GM18870 (cell line): Measurements from ENCODE around the gene BACH1.
A peak's percentile ranks its signal among the peaks of the same experiment; 100 is the strongest.

Experiments
- ATAC-seq: cut with Tn5 transposase; IDR thresholded peaks from one replicate; pipeline ENCODE4 v1.9.1; 2021; ENCODE audit warnings: moderate library complexity; ENCODE audit not compliant: unreplicated experiment

BACH1 gene

GRCh38 chr21:29290240-29290639 is 8.5 kb upstream of the BACH1 start:
- ATAC-seq = no peak

- ATAC-seq = peak; percentile 83
Observed at GRCh38 chr21:29293495-29293894, 5.2 kb upstream of the BACH1 start.

- no peak for ATAC-seq
Observed at GRCh38 chr21:29295066-29295650, 3.6 kb upstream of the BACH1 start.

- ATAC-seq = no peak
Observed at GRCh38 chr21:29296446-29296845, 2.3 kb upstream of the BACH1 start.

- no peak for ATAC-seq
Observed at GRCh38 chr21:29297483-29298347, 1.0 kb upstream of the BACH1 start.

- no peak for ATAC-seq
Observed at GRCh38 chr21:29299046-29299915, 559 bp downstream of the BACH1 start.

GRCh38 chr21:29299916-29300806 is 1.4 kb downstream of the BACH1 start:
- peak; percentile 92 for ATAC-seq

GRCh38 chr21:29300807-29301138 is 2.1 kb downstream of the BACH1 start:
- no peak for ATAC-seq

GRCh38 chr21:29301691-29302090 is 3.0 kb downstream of the BACH1 start:
- no peak for ATAC-seq

GRCh38 chr21:29302359-29302875 is 3.7 kb downstream of the BACH1 start:
- ATAC-seq = no peak

- no peak for ATAC-seq
Observed at GRCh38 chr21:29303288-29303687, 4.6 kb downstream of the BACH1 start.

- ATAC-seq = no peak
Observed at GRCh38 chr21:29304597-29304996, 5.9 kb downstream of the BACH1 start.

- ATAC-seq = no peak
Observed at GRCh38 chr21:29305068-29305467, 6.3 kb downstream of the BACH1 start.

GRCh38 chr21:29305561-29305960 is 6.8 kb downstream of the BACH1 start:
- no peak for ATAC-seq

GRCh38 chr21:29306920-29307319 is 8.2 kb downstream of the BACH1 start:
- no peak for ATAC-seq

- ATAC-seq = no peak
Observed at GRCh38 chr21:29307718-29308455, 9.2 kb downstream of the BACH1 start.

GRCh38 chr21:29308456-29308783 is 9.7 kb downstream of the BACH1 start:
- ATAC-seq = no peak

GRCh38 chr21:29309703-29310102 is 11.0 kb downstream of the BACH1 start:
- no peak for ATAC-seq

GRCh38 chr21:29311802-29312201 is 13.1 kb downstream of the BACH1 start:
- ATAC-seq = no peak

GRCh38 chr21:29312981-29313380 is 14.3 kb downstream of the BACH1 start:
- ATAC-seq = no peak
